Activated B cell treated with CpG ODN at 0.5 μM for 24 hours (primary cell): ENCODE data around the gene TFAP2B. TPM values are rescaled to one million over a fixed set of nuclear protein-coding genes. Genes with fewer than 3 reads are reported as not detected.

Experiments
- ATAC-seq: fragments of 200-7000 bp; cut with Tn5 transposase; one replicate; pipeline ENCODE4 v1.10.0; 2021; ENCODE audit warnings: low read depth, mild to moderate bottlenecking, moderate library complexity
- CTCF ChIA-PET: fragments of 350-600 bp; sonication (Branson Sonifier 250); formaldehyde crosslinking; loops from one replicate; lab custom pipeline; 2021; ENCODE audit warnings: antibody characterized with exemption; lab: Charles Lee
- POLR2A ChIA-PET: fragments of 350-600 bp; sonication (Branson Sonifier 250); formaldehyde crosslinking; loops from one replicate; lab custom pipeline; 2021; ENCODE audit warnings: antibody characterized with exemption; lab: Charles Lee
- DNase-seq: peaks from one replicate; pipeline ENCODE4 v3.0.0; 2022
- H3K27ac Mint-ChIP-seq: one replicate; pipeline ENCODE4 v1.8.0; 2020; ENCODE audit warnings: mixed read lengths
- H3K27me3 Mint-ChIP-seq: one replicate; pipeline ENCODE4 v1.8.0; 2021; ENCODE audit warnings: mixed read lengths
- H3K36me3 Mint-ChIP-seq: one replicate; pipeline ENCODE4 v1.8.0; 2021; ENCODE audit warnings: low read depth, mixed read lengths
- H3K4me1 Mint-ChIP-seq: one replicate; pipeline ENCODE4 v1.8.0; 2021; ENCODE audit warnings: mixed read lengths
- H3K4me3 Mint-ChIP-seq: one replicate; pipeline ENCODE4 v1.8.0; 2020; ENCODE audit warnings: mild to moderate bottlenecking, mixed read lengths
- H3K9me3 Mint-ChIP-seq: one replicate; pipeline ENCODE4 v1.8.0; 2020; ENCODE audit warnings: mixed read lengths
- intact Hi-C: fragments of 100-400 bp; cut with micrococcal nuclease; formaldehyde crosslinking; loops from one replicate; pipeline ENCODE4 v1.15.1; 2024
- total RNA-seq: library from RNA; stranded (reverse); gene quantifications from 2 replicates; pipeline ENCODE4 v1.2.3, GENCODE V29; 2022
- TF ChIP-seq, protein P1 (sequence below): fragments of 200-600 bp; IDR thresholded peaks from one replicate; pipeline ENCODE4 v1.8.0; 2022; ENCODE audit warnings: antibody characterized with exemption, mild to moderate bottlenecking

TFAP2B gene
- total RNA-seq, 1 donor from 2014 or later, result not detected

DNA sequence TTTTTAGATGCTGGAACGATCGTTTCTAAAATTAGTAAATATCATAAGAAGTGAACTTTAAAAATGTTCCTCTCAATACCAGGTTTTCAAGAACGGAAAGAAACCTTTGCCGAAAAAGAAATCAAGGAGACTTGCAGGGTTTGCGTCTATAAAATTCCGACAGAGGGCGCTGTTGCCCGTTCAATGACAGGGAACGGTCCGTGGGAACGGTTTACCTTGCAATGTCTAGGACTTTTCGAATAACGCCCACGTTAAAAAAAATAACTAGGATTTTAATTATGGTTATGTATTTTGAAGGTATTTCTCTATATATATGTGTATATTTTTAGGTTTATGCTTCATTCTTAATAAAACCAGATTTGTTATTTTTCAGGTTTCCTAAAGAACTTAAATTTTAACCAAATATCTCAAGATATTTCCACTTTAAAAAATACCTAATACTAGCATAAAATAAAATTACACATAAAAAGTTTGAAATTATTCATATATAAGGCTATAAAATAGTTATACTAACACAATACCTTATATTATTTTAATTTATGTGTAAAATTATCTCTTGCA, 2.5 kb upstream of the TFAP2B start:
- peak overlapping the region; percentile 87 for H3K4me3 Mint-ChIP-seq
- no peaks in the 10 kb centered on the region for H3K36me3 Mint-ChIP-seq
- intact Hi-C loops, result loop anchor here (1.0 to 10.0 kb wide), 5 partner anchors 936 to 1233 kb away; no protein-coding TSS in a partner anchor
- ATAC-seq, result peak; percentile 31
- peaks cover 52% of the 10 kb centered on the region for H3K27me3 Mint-ChIP-seq
- ChIA-PET CTCF (interaction anchor here (0.9 to 1.2 kb wide), 3 partner anchors 534 to 1204 kb away, joined by 3 to 8 read pairs (median 3); no protein-coding TSS in a partner anchor), POLR2A (no interaction called here)
- H3K27ac Mint-ChIP-seq, result no peak overlapping the region
- TF ChIP-seq, protein P1, sequence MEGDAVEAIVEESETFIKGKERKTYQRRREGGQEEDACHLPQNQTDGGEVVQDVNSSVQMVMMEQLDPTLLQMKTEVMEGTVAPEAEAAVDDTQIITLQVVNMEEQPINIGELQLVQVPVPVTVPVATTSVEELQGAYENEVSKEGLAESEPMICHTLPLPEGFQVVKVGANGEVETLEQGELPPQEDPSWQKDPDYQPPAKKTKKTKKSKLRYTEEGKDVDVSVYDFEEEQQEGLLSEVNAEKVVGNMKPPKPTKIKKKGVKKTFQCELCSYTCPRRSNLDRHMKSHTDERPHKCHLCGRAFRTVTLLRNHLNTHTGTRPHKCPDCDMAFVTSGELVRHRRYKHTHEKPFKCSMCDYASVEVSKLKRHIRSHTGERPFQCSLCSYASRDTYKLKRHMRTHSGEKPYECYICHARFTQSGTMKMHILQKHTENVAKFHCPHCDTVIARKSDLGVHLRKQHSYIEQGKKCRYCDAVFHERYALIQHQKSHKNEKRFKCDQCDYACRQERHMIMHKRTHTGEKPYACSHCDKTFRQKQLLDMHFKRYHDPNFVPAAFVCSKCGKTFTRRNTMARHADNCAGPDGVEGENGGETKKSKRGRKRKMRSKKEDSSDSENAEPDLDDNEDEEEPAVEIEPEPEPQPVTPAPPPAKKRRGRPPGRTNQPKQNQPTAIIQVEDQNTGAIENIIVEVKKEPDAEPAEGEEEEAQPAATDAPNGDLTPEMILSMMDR, result no peak
- peaks cover 19% of the 10 kb centered on the region for H3K4me1 Mint-ChIP-seq
- no peaks in the 10 kb centered on the region for H3K9me3 Mint-ChIP-seq
- DNase-seq, result no peak

DNA sequence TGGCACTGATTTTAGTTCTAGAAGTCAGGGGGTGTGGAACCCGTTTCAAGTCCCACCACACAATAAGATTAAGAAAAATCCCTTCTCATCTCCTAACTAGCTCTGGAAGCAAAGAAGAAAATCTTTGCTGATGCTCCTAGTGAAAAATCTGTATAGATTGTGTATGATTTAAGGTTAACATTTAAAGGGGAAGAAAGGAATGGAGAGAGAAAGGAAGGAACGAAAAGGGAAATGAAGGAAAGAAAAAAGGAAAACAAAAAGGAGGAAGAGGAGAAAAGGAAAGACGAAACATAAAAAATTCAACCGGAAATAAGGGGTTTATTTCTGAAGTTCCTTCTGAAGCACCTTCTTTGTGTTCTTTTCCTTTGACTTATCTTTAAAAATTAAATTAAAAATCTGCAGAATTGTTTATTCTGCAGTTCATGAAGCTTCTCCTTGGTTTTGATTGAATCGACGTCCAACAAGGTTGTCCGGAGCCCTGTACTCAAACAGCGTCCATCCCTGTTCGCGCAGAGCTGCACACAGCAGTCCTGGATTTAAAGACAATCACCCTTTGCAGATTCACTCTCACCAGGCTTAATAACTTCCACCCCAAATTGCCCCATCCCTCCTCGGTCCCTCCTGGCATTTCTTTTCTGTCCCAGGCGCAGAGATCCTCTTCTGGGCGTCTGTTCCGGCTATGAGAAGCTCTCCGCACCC, 1.6 kb upstream of the TFAP2B start:
- Mint-ChIP-seq H3K36me3 (no peaks in the 10 kb centered on the region), H3K4me3 (no peak overlapping the region), H3K4me1 (peaks cover 22% of the 10 kb centered on the region), H3K27me3 (peaks cover 58% of the 10 kb centered on the region), H3K27ac (no peak overlapping the region), H3K9me3 (no peaks in the 10 kb centered on the region)
- POLR2A ChIA-PET, result no interaction called here
- CTCF ChIA-PET, result interaction anchor here (0.7 to 1.4 kb wide), 3 partner anchors 937 to 1204 kb away, joined by 3 to 7 read pairs (median 3); no protein-coding TSS in a partner anchor
- DNase-seq (no peak), ATAC-seq (no peak)
- TF ChIP-seq, protein P1, result no peak
- intact Hi-C loops, result loop anchor here (1.0 to 10.0 kb wide), 5 partner anchors 935 to 1232 kb away; no protein-coding TSS in a partner anchor

DNA sequence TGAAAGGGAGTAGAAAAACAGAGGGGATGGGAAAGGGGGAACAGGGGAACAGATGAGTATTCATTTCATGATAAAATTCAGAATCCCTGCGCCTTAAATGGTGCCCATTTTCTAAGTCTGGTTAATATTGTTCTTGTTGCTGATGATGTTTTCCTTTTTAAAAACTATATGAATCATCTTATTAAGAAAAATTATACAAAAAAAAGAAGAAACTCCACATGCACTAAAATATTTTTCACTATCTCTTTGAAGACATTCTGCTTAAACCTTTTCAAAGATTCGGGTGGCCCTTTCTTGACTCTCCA, 1.1 kb upstream of the TFAP2B start:
- CTCF ChIA-PET, result interaction anchor here (1.2 to 1.4 kb wide), 2 partner anchors 1202 to 1203 kb away, joined by 3 to 7 read pairs; no protein-coding TSS in a partner anchor

DNA sequence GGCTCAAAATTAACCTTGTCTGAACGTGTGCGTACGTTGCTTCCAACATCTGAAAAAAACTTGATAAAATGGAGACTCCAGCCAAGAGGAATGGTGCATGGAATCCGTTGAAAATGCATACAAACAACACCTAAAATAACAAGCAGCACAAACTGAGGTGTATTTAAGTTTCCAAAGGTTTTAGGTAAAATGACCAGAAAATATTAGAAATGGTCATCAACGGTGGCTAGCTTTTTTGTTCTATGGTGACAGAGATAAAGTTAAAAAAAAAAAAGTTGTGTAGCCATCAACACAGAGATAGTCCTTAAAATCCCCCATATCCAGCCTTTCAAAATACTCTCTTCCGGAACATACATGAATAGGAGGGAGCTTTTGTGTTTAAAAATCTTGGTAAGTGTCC, 651 bp upstream of the TFAP2B start:
- ChIA-PET CTCF (interaction anchor here (1.4 kb wide), 1 partner anchor 1203 kb away, joined by 7 read pairs; no protein-coding TSS in a partner anchor), POLR2A (no interaction called here)
- no peak overlapping the region for H3K4me3 Mint-ChIP-seq
- DNase-seq, result no peak
- ATAC-seq, result no peak
- TF ChIP-seq, protein P1, result no peak
- no peaks in the 10 kb centered on the region for H3K9me3 Mint-ChIP-seq
- intact Hi-C loops, result loop anchor here (5.0 to 10.0 kb wide), 2 partner anchors 934 to 1037 kb away; no protein-coding TSS in a partner anchor
- no peak overlapping the region for H3K27ac Mint-ChIP-seq
- no peaks in the 10 kb centered on the region for H3K36me3 Mint-ChIP-seq
- H3K27me3 Mint-ChIP-seq, result peaks cover 65% of the 10 kb centered on the region
- peaks cover 22% of the 10 kb centered on the region for H3K4me1 Mint-ChIP-seq

More for the DNA sequence above, 1.1 kb upstream of the TFAP2B start:
- intact Hi-C loops, result loop anchor here (5.0 to 10.0 kb wide), 2 partner anchors 935 to 1037 kb away; no protein-coding TSS in a partner anchor
- ATAC-seq (no peak), DNase-seq (no peak)
- POLR2A ChIA-PET, result no interaction called here
- Mint-ChIP-seq H3K4me1 (peaks cover 22% of the 10 kb centered on the region), H3K36me3 (no peaks in the 10 kb centered on the region), H3K4me3 (no peak overlapping the region), H3K27me3 (peaks cover 63% of the 10 kb centered on the region), H3K9me3 (no peaks in the 10 kb centered on the region), H3K27ac (no peak overlapping the region)
- TF ChIP-seq, protein P1, result no peak

DNA sequence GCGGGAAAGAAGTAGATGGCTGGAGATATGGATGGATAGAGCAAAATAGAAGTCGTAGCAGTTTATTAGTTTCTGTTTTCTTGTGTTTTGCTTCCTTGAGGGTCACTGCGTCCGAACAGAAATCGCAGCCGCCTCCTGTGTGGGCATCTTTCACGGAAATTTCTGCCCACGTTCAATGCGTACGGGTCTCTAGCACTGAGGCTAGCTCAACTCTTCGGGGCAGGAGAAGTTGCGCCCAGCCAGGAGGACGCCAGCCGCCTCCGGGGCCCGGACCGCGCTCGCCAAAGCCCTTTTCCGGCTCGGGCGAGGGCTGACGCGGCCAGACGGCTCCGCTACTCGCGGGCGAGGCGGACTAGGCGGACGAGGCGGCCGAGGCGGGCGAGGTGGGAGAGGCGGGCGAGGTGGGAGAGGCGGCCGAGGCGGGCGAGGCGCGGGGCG, 814 bp downstream of the TFAP2B start:
- Mint-ChIP-seq H3K9me3 (no peaks in the 10 kb centered on the region), H3K27me3 (peaks cover 74% of the 10 kb centered on the region), H3K4me3 (no peak overlapping the region), H3K36me3 (no peaks in the 10 kb centered on the region), H3K4me1 (peaks cover 22% of the 10 kb centered on the region), H3K27ac (no peak overlapping the region)
- ChIA-PET POLR2A (no interaction called here), CTCF (no interaction called here)
- TF ChIP-seq, protein P1, result no peak
- intact Hi-C loops, result loop anchor here (5.0 to 10.0 kb wide), 2 partner anchors 933 to 1035 kb away; no protein-coding TSS in a partner anchor
- DNase-seq (no peak), ATAC-seq (no peak)
